ENCODE measurements around the gene ACADS. TPM values are rescaled to one million over a fixed set of nuclear protein-coding genes. Genes with fewer than 3 reads are reported as not detected.
A peak's percentile ranks its signal among the peaks of the same experiment; 100 is the strongest.

The ACADS gene
- total and polyA plus RNA-seq, 8 donors, result 15.2 to 59.2 (median 20.9) TPM

GRCh38 chr12:120736404-120737331 lies 11.0 kb downstream of the ACADS start:
- Histone ChIP-seq H3K9me3 (no peaks in the 10 kb centered on the region), H3K36me3 (peaks cover 0 to 4% (median 4%) of the 10 kb centered on the region in 3 donors), H3K27me3 (no peaks in the 10 kb centered on the region), H3K4me1 (no peaks in the 10 kb centered on the region), H3K27ac (no peak overlapping the region), H3K4me3 (no peak overlapping the region)
- DNase-seq, result peak in 1 of 6 donors; percentile 75
- no peak for ATAC-seq
- TF ChIP-seq CTCF (IDR thresholded peaks at IDR 0.05), result no peak
- 94 to 95% methylated on average over 38 of the region's 38 CpGs for WGBS, 2 donors
- intact Hi-C loops (cut with DNase I), result no loop called here
- FAIRE-seq, result no peak

GRCh38 chr12:120737557-120738251 lies 12.1 kb downstream of the ACADS start:
- Histone ChIP-seq H3K27ac (no peak overlapping the region), H3K4me1 (no peaks in the 10 kb centered on the region), H3K4me3 (no peak overlapping the region), H3K36me3 (peaks cover 0 to 4% (median 4%) of the 10 kb centered on the region in 3 donors), H3K9me3 (no peaks in the 10 kb centered on the region), H3K27me3 (no peaks in the 10 kb centered on the region)
- ATAC-seq (no peak), DNase-seq (peak in 1 of 6 donors; percentile 74), FAIRE-seq (no peak)
- intact Hi-C loops (cut with DNase I), result no loop called here
- WGBS, 2 donors, result 88 to 91% methylated on average over 25 of the region's 25 CpGs
- TF ChIP-seq CTCF (IDR thresholded peaks at IDR 0.05), result no peak

- Histone ChIP-seq H3K27me3 (no peaks in the 10 kb centered on the region), H3K4me1 (no peaks in the 10 kb centered on the region), H3K36me3 (peaks cover 0 to 4% (median 4%) of the 10 kb centered on the region in 3 donors), H3K27ac (no peak overlapping the region), H3K4me3 (no peak overlapping the region), H3K9me3 (no peaks in the 10 kb centered on the region)
- WGBS, 2 donors, result 88 to 91% methylated on average over 31 of the region's 31 CpGs
- DNase-seq (peak in 1 of 6 donors; percentile 88), FAIRE-seq (no peak), ATAC-seq (no peak)
- intact Hi-C loops (cut with DNase I), result no loop called here
- no peak for TF ChIP-seq CTCF (IDR thresholded peaks at IDR 0.05)
These were observed 12.8 kb downstream of the ACADS start for GRCh38 chr12:120738252-120739030.

- no peak for ATAC-seq
- no peak for FAIRE-seq
- no peaks in the 10 kb centered on the region for H3K9me3 ChIP-seq
- 94 to 96% methylated on average over 32 to 38 of the region's 38 CpGs for WGBS, 2 donors
- H3K4me3 ChIP-seq, result no peak overlapping the region
- no peak for TF ChIP-seq CTCF (IDR thresholded peaks at IDR 0.05)
- peaks cover 0 to 4% (median 4%) of the 10 kb centered on the region in 3 donors for H3K36me3 ChIP-seq
- H3K4me1 ChIP-seq, result no peaks in the 10 kb centered on the region
- peak in 1 of 6 donors; percentile 60 for DNase-seq
- no peak overlapping the region for H3K27ac ChIP-seq
- no peaks in the 10 kb centered on the region for H3K27me3 ChIP-seq
- intact Hi-C loops (cut with DNase I), result no loop called here
These were observed 13.6 kb downstream of the ACADS start for GRCh38 chr12:120739031-120739762.

Measured in pancreas (tissue), 10 donors.